ENCODE results near the gene NUP205. TPM values are rescaled to one million over a fixed set of nuclear protein-coding genes. Genes with fewer than 3 reads are reported as not detected.

Gene NUP205
- total RNA-seq, 1 experiment from 2014 or later: 91.0 TPM

- peaks cover 41% of the 10 kb centered on the region for H3K79me2 ChIP-seq (ENCODE audit: insufficient read depth, low read length)
- H3K9me2 ChIP-seq (ENCODE audit: insufficient read depth): no peaks in the 10 kb centered on the region
- H3K36me3 ChIP-seq (ENCODE audit: control insufficient read depth in 1 of 2, insufficient read depth in 2 of 2, low read length in 2 of 2): no peaks in the 10 kb centered on the region
- H3K4me2 ChIP-seq (ENCODE audit: low read length): peak overlapping the region; percentile 89
- ATAC-seq: peak; percentile 54
- H2AFZ ChIP-seq (ENCODE audit: low read depth, low read length, poor library complexity, severe bottlenecking): no peak overlapping the region
- H4K20me1 ChIP-seq (ENCODE audit: insufficient read depth): no peaks in the 10 kb centered on the region
- no peaks in the 10 kb centered on the region for H3K27me3 ChIP-seq (ENCODE audit: insufficient read depth, low read length)
- CTCF ChIA-PET: interaction anchor here (0.9 to 3.4 kb wide), 3 partner anchors 11 to 213 kb away, joined by 3 to 12 read pairs (median 4); no protein-coding TSS in a partner anchor
- no peak for DNase-seq (ENCODE audit: low read depth, low spot score)
- H3K27ac ChIP-seq (ENCODE audit: low read depth, low read length): peak overlapping the region; percentile 71
- peak; percentile 76; the same call in 1 of the 2 replicates for TF ChIP-seq CEBPB (IDR thresholded peaks at IDR 0.05; ENCODE audit: low read depth)
- no peak for TF ChIP-seq RAD21 (IDR thresholded peaks at IDR 0.05; ENCODE audit: low read depth)
- peaks cover 3 to 22% of the 10 kb centered on the region in 2 experiments; a peak in 1 of 4 replicates for H3K4me1 ChIP-seq (ENCODE audit: control insufficient read depth in 1 of 2, insufficient read depth in 2 of 2, low read length in 2 of 2)
- no peaks in the 10 kb centered on the region for H3K9me3 ChIP-seq (ENCODE audit: control insufficient read depth in 1 of 2, insufficient read depth in 1 of 2, low read depth in 1 of 2, low read length in 2 of 2)
- RAD21 ChIA-PET (ENCODE audit: low non-redundant PET in 1 of 2, low total read pairs in 2 of 2, uncharacterized antibody in 2 of 2, unreplicated experiment in 2 of 2): no interaction called here
- intact Hi-C loops (cut with micrococcal nuclease): loop anchor here (2.0 kb wide), 2 partner anchors 83 to 315 kb away; partner anchors contain the start of gene MTPN
- peak overlapping the region; percentile 90 to 95 for H3K4me3 ChIP-seq (replicated peaks in 1 of 2; ENCODE audit: low read depth in 1 of 2, low read length in 2 of 2)
- POLR2A ChIA-PET: interaction anchor here (0.9 to 1.6 kb wide), 4 partner anchors 9 to 53 kb away, joined by 3 to 9 read pairs (median 4); no protein-coding TSS in a partner anchor
- H3K9ac ChIP-seq (ENCODE audit: low read length): peak overlapping the region; percentile 99
- TSS peak; percentile 94 for BruUV-seq (replicated peaks)
Measured at GRCh38 chr7:135661311-135662122, 103.8 kb downstream of the NUP205 start.

- peak overlapping the region; percentile 71 for H3K27ac ChIP-seq (ENCODE audit: low read depth, low read length)
- no peaks in the 10 kb centered on the region for H4K20me1 ChIP-seq (ENCODE audit: insufficient read depth)
- ATAC-seq: no peak; the same call in 1 of the 2 replicates
- ChIA-PET POLR2A (interaction anchor here (0.7 to 3.0 kb wide), 7 partner anchors 9 to 82 kb away, joined by 3 to 11 read pairs (median 3); no protein-coding TSS in a partner anchor), RAD21 (ENCODE audit: low non-redundant PET in 1 of 2, low total read pairs in 2 of 2, uncharacterized antibody in 2 of 2, unreplicated experiment in 2 of 2) (no interaction called here), CTCF (interaction anchor here (0.9 to 3.4 kb wide), 3 partner anchors 11 to 213 kb away, joined by 3 to 12 read pairs (median 4); no protein-coding TSS in a partner anchor)
- peak overlapping the region; percentile 89 for H3K4me2 ChIP-seq (ENCODE audit: low read length)
- H3K27me3 ChIP-seq (ENCODE audit: insufficient read depth, low read length): no peaks in the 10 kb centered on the region
- H3K9me3 ChIP-seq (ENCODE audit: control insufficient read depth in 1 of 2, insufficient read depth in 1 of 2, low read depth in 1 of 2, low read length in 2 of 2): no peaks in the 10 kb centered on the region
- no peak overlapping the region for H2AFZ ChIP-seq (ENCODE audit: low read depth, low read length, poor library complexity, severe bottlenecking)
- BruUV-seq (replicated peaks): no TSS peak
- peak overlapping the region; percentile 99 for H3K9ac ChIP-seq (ENCODE audit: low read length)
- H3K36me3 ChIP-seq (ENCODE audit: control insufficient read depth in 1 of 2, insufficient read depth in 2 of 2, low read length in 2 of 2): no peaks in the 10 kb centered on the region
- H3K4me3 ChIP-seq (replicated peaks in 1 of 2; ENCODE audit: low read depth in 1 of 2, low read length in 2 of 2): peak overlapping the region; percentile 90 to 95
- no peak for DNase-seq (ENCODE audit: low read depth, low spot score)
- intact Hi-C loops (cut with micrococcal nuclease): loop anchor here (2.0 kb wide), 2 partner anchors 83 to 315 kb away; partner anchors contain the start of gene MTPN
- H3K9me2 ChIP-seq (ENCODE audit: insufficient read depth): no peaks in the 10 kb centered on the region
- peaks cover 3 to 22% of the 10 kb centered on the region in 2 experiments; a peak in 1 of 4 replicates for H3K4me1 ChIP-seq (ENCODE audit: control insufficient read depth in 1 of 2, insufficient read depth in 2 of 2, low read length in 2 of 2)
- peaks cover 46% of the 10 kb centered on the region for H3K79me2 ChIP-seq (ENCODE audit: insufficient read depth, low read length)
- TF ChIP-seq EGR1 (IDR thresholded peaks at IDR 0.05; ENCODE audit: low read depth) (no peak), ZBTB33 (IDR thresholded peaks at IDR 0.05; ENCODE audit: extremely low read depth, insufficient replicate concordance, low read length) (peak; percentile 9), CBX3 (IDR thresholded peaks at IDR 0.05; ENCODE audit: low read depth) (no peak), ZFX (IDR thresholded peaks at IDR 0.05) (peak; percentile 85; the same call in 1 of the 2 replicates), CTCF (IDR thresholded peaks at IDR 0.05 in 2 of 3, conservative IDR thresholded peaks at IDR 0.05 in 1 of 3; ENCODE audit: borderline replicate concordance in 1 of 3, insufficient read depth in 1 of 3, low read depth in 2 of 3, low read length in 2 of 3) (0 out of 6 replicates have a peak, but pooled peaks of 1 of the 3 experiments have one; percentile 35), FOSL1 (IDR thresholded peaks at IDR 0.05; ENCODE audit: low read depth) (no peak), YY1 (IDR thresholded peaks at IDR 0.05; ENCODE audit: extremely low read depth, insufficient replicate concordance, low read depth, low read length) (no peak)
Measured at GRCh38 chr7:135662123-135662372, 104.3 kb downstream of the NUP205 start.
